ENCODE results near the gene BBS9.

Gene BBS9

GRCh38 chr7:33220231-33220630 is 90.9 kb downstream of the BBS9 start:
- Histone ChIP-seq H3K27me3 (ENCODE audit: low read depth, low read length) (no peaks in the 10 kb centered on the region), H3K27ac (ENCODE audit: low read length) (no peak overlapping the region), H2AFZ (ENCODE audit: low read depth, low read length) (no peak overlapping the region), H3K36me3 (replicated peaks; ENCODE audit: low read depth, low read length) (no peaks in the 10 kb centered on the region), H4K20me1 (ENCODE audit: insufficient read depth, low read length) (no peaks in the 10 kb centered on the region), H3K4me2 (ENCODE audit: low read length) (no peak overlapping the region), H3K79me2 (ENCODE audit: low read length) (no peaks in the 10 kb centered on the region), H3K9ac (ENCODE audit: low read length) (no peak overlapping the region), H3K4me3 (ENCODE audit: low read length) (no peak overlapping the region), H3K4me1 (ENCODE audit: low read length) (no peaks in the 10 kb centered on the region), H3K9me3 (ENCODE audit: insufficient read depth, low read length) (no peaks in the 10 kb centered on the region)
- no peak for TF ChIP-seq EZH2phosphoT487 (IDR thresholded peaks at IDR 0.05; ENCODE audit: low read depth)
- TF ChIP-seq CTCF (IDR thresholded peaks at IDR 0.05; ENCODE audit: low read depth, low read length) = no peak

GRCh38 chr7:33221390-33221789 is 92.0 kb downstream of the BBS9 start:
- Histone ChIP-seq H3K4me2 (ENCODE audit: low read length) (no peak overlapping the region), H3K36me3 (replicated peaks; ENCODE audit: low read depth, low read length) (no peaks in the 10 kb centered on the region), H3K4me3 (ENCODE audit: low read length) (no peak overlapping the region), H3K9ac (ENCODE audit: low read length) (no peak overlapping the region), H3K27ac (ENCODE audit: low read length) (no peak overlapping the region), H4K20me1 (ENCODE audit: insufficient read depth, low read length) (no peaks in the 10 kb centered on the region), H3K27me3 (ENCODE audit: low read depth, low read length) (no peaks in the 10 kb centered on the region), H3K4me1 (ENCODE audit: low read length) (no peaks in the 10 kb centered on the region), H2AFZ (ENCODE audit: low read depth, low read length) (no peak overlapping the region), H3K9me3 (ENCODE audit: insufficient read depth, low read length) (no peaks in the 10 kb centered on the region), H3K79me2 (ENCODE audit: low read length) (no peaks in the 10 kb centered on the region)
- TF ChIP-seq CTCF (IDR thresholded peaks at IDR 0.05; ENCODE audit: low read depth, low read length) = no peak

GRCh38 chr7:33232632-33233145 is 103.3 kb downstream of the BBS9 start:
- H3K4me3 ChIP-seq (ENCODE audit: low read length) = no peak overlapping the region
- no peak overlapping the region for H3K27ac ChIP-seq (ENCODE audit: low read length)
- peaks cover 8% of the 10 kb centered on the region; the same call in 1 of the 2 replicates for H3K4me1 ChIP-seq (ENCODE audit: low read length)
- TF ChIP-seq EZH2phosphoT487 (IDR thresholded peaks at IDR 0.05; ENCODE audit: low read depth) = no peak
- no peak for TF ChIP-seq CTCF (IDR thresholded peaks at IDR 0.05; ENCODE audit: low read depth, low read length)
- no peak overlapping the region for H2AFZ ChIP-seq (ENCODE audit: low read depth, low read length)
- no peaks in the 10 kb centered on the region for H3K36me3 ChIP-seq (replicated peaks; ENCODE audit: low read depth, low read length)
- no peaks in the 10 kb centered on the region for H3K79me2 ChIP-seq (ENCODE audit: low read length)
- H3K9ac ChIP-seq (ENCODE audit: low read length) = no peak overlapping the region
- H3K27me3 ChIP-seq (ENCODE audit: low read depth, low read length) = no peaks in the 10 kb centered on the region
- H4K20me1 ChIP-seq (ENCODE audit: insufficient read depth, low read length) = no peaks in the 10 kb centered on the region
- H3K9me3 ChIP-seq (ENCODE audit: insufficient read depth, low read length) = no peaks in the 10 kb centered on the region
- no peak overlapping the region for H3K4me2 ChIP-seq (ENCODE audit: low read length)

GRCh38 chr7:33233659-33234058 is 104.3 kb downstream of the BBS9 start:
- Histone ChIP-seq H4K20me1 (ENCODE audit: insufficient read depth, low read length) (no peaks in the 10 kb centered on the region), H3K79me2 (ENCODE audit: low read length) (no peaks in the 10 kb centered on the region), H3K36me3 (replicated peaks; ENCODE audit: low read depth, low read length) (no peaks in the 10 kb centered on the region), H3K4me1 (ENCODE audit: low read length) (peaks cover 8% of the 10 kb centered on the region; the same call in 1 of the 2 replicates), H3K27me3 (ENCODE audit: low read depth, low read length) (no peaks in the 10 kb centered on the region), H3K9ac (ENCODE audit: low read length) (no peak overlapping the region), H3K4me2 (ENCODE audit: low read length) (no peak overlapping the region), H3K27ac (ENCODE audit: low read length) (no peak overlapping the region), H2AFZ (ENCODE audit: low read depth, low read length) (no peak overlapping the region), H3K4me3 (ENCODE audit: low read length) (no peak overlapping the region), H3K9me3 (ENCODE audit: insufficient read depth, low read length) (no peaks in the 10 kb centered on the region)
- TF ChIP-seq EZH2phosphoT487 (IDR thresholded peaks at IDR 0.05; ENCODE audit: low read depth) (no peak), CTCF (IDR thresholded peaks at IDR 0.05; ENCODE audit: low read depth, low read length) (no peak)

Data from OCI-LY3 (cell line).